Measurements from ENCODE around the gene ANKRD9. TPM values are rescaled to one million over a fixed set of nuclear protein-coding genes. Genes with fewer than 3 reads are reported as not detected.

Gene ANKRD9
- total RNA-seq, 3 donors from 2014 or later: 75.6 to 100 (median 84.7) TPM

DNA sequence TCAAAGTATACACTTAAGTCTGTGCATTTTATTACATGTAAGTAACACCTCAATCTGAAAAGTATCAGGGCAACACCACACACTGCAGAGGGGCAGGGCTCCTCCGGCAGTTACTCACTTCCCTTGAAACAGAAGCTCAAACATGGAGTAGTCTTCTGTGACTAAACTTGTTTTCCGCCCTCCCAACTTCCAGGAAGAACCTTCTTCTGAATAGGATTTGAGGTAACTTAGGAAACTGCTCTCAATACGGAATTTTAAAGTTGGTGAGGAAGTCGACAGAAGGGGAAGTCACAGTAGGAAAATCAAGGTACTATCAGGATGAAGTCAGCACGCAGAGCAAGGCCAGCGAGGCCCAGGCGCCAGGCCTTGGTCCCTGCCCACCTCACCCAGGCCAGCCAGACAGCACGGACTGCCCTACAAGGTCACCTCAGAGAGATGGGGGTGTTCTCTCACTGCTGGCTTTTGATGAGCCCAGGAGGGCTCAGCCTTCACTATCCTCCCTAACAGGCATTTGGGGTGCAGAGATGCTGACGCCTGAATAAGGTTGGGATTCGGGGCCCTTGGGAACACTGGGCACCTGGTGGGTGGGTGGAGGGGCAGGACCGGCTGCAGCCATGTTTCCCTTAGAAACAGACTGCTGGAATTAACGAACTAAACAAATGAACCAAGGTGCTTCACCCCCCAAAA, 5.8 kb downstream of the ANKRD9 start:
- no peaks in the 10 kb centered on the region for H3K9me3 ChIP-seq
- no peak overlapping the region for H3K4me3 ChIP-seq
- DNase-seq (no peak), ATAC-seq (no peak)
- H3K4me1 ChIP-seq (ENCODE audit: low read depth): peaks cover 7% of the 10 kb centered on the region
- no peaks in the 10 kb centered on the region for H3K36me3 ChIP-seq (ENCODE audit: low read depth)
- intact Hi-C loops (cut with DNase I, micrococcal nuclease): no loop called here
- TF ChIP-seq, protein P1, sequence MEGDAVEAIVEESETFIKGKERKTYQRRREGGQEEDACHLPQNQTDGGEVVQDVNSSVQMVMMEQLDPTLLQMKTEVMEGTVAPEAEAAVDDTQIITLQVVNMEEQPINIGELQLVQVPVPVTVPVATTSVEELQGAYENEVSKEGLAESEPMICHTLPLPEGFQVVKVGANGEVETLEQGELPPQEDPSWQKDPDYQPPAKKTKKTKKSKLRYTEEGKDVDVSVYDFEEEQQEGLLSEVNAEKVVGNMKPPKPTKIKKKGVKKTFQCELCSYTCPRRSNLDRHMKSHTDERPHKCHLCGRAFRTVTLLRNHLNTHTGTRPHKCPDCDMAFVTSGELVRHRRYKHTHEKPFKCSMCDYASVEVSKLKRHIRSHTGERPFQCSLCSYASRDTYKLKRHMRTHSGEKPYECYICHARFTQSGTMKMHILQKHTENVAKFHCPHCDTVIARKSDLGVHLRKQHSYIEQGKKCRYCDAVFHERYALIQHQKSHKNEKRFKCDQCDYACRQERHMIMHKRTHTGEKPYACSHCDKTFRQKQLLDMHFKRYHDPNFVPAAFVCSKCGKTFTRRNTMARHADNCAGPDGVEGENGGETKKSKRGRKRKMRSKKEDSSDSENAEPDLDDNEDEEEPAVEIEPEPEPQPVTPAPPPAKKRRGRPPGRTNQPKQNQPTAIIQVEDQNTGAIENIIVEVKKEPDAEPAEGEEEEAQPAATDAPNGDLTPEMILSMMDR (IDR thresholded peaks at IDR 0.05): no peak

- peaks cover 7% of the 10 kb centered on the region for H3K4me1 ChIP-seq (ENCODE audit: low read depth)
- no peaks in the 10 kb centered on the region for H3K9me3 ChIP-seq
- ATAC-seq (no peak), DNase-seq (no peak)
- intact Hi-C loops (cut with DNase I, micrococcal nuclease): no loop called here
- TF ChIP-seq, protein P1 (IDR thresholded peaks at IDR 0.05): no peak
- H3K36me3 ChIP-seq (ENCODE audit: low read depth): no peaks in the 10 kb centered on the region
- H3K4me3 ChIP-seq: no peak overlapping the region
Observed at GRCh38 chr14:102502571-102502970, 7.0 kb downstream of the ANKRD9 start.

DNA sequence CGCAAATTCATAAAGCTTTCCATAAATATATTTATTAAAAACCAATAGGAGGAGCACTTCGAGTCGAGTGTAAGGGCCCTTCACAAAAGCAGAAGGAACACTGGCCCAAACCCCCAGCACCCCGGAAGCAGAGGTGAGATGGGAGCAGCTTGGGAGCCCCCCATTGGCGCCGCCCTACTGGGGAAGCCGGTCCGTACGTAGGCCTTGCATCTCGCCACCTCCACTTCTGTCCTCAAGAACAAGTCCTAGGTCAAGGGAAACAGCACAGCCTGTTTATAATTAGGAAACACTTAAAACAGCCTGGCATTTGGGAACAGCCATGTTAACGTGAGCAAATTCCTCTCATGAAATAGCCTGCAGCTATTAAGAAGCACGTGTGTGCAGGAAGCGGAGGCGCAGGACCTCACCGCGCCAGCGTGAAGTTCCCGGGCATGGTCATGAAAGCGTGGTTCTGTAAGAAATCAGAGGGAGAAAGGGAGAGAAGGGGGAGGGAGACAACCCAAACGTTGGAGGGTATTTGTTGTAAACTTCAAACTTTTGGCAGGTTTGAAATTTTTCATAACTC, 7.7 kb downstream of the ANKRD9 start:
- TF ChIP-seq, protein P1 (IDR thresholded peaks at IDR 0.05): no peak
- ATAC-seq: no peak
- Histone ChIP-seq H3K9me3 (no peaks in the 10 kb centered on the region), H3K36me3 (ENCODE audit: low read depth) (no peaks in the 10 kb centered on the region), H3K4me1 (ENCODE audit: low read depth) (peaks cover 7% of the 10 kb centered on the region), H3K4me3 (no peak overlapping the region)
- intact Hi-C loops (cut with DNase I, micrococcal nuclease): no loop called here
- DNase-seq: no peak

GRCh38 chr14:102500713-102501112, 8.9 kb downstream of the ANKRD9 start:
- no peaks in the 10 kb centered on the region for H3K36me3 ChIP-seq (ENCODE audit: low read depth)

GRCh38 chr14:102500158-102500662, 9.4 kb downstream of the ANKRD9 start:
- intact Hi-C loops (cut with DNase I, micrococcal nuclease): no loop called here
- DNase-seq: peak in 1 of 3 donors; percentile 54
- Histone ChIP-seq H3K4me1 (ENCODE audit: low read depth) (peaks cover 7% of the 10 kb centered on the region), H3K36me3 (ENCODE audit: low read depth) (no peaks in the 10 kb centered on the region), H3K4me3 (no peak overlapping the region), H3K9me3 (no peaks in the 10 kb centered on the region)
- TF ChIP-seq, protein P1 (IDR thresholded peaks at IDR 0.05): no peak
- peak; percentile 34 for ATAC-seq

More at GRCh38 chr14:102500713-102501112, 8.9 kb downstream of the ANKRD9 start:
- Histone ChIP-seq H3K4me1 (ENCODE audit: low read depth) (peaks cover 7% of the 10 kb centered on the region), H3K4me3 (no peak overlapping the region), H3K9me3 (no peaks in the 10 kb centered on the region)
- DNase-seq: no peak
- intact Hi-C loops (cut with DNase I, micrococcal nuclease): no loop called here
- ATAC-seq: no peak
- TF ChIP-seq, protein P1 (IDR thresholded peaks at IDR 0.05): no peak
